Pancreas (tissue), 10 donors: ENCODE measurements around the gene EIF4G3. TPM values are rescaled to one million over a fixed set of nuclear protein-coding genes. Genes with fewer than 3 reads are reported as not detected.

Source experiments
- ATAC-seq, 4 donors: fragments of 200-7000 bp; cut with Tn5 transposase; one replicate each; pipeline versions ENCODE4 v1.8.0 to v1.9.1; 2020; ENCODE audit warnings: mild to moderate bottlenecking in 4 of 4, moderate library complexity in 4 of 4
- DNase-seq, 6 donors: peaks; one replicate each; pipeline ENCODE4 v3.0.0-alpha.2; 2020
- FAIRE-seq: peaks from 2 replicates; lab custom pipeline; 2012; peaks lifted over from hg19 to GRCh38; lab: Jason Lieb, UNC
- H3K27ac ChIP-seq, 4 donors: fragments of 200-600 bp; sonication (generic); 1 replicate in 3 of 4; 2 replicates in 1 of 4; pipeline versions ENCODE4 v1.5.0 to v1.8.0; 2020
- H3K27me3 ChIP-seq, 4 donors: fragments of 200-600 bp; one replicate each; pipeline ENCODE4 v1.8.0; 2021
- H3K36me3 ChIP-seq, 3 donors: fragments of 200-600 bp; sonication (generic) in 1 of 3; one replicate each; pipeline versions ENCODE4 v1.5.0 to v1.8.0; 2020 to 2021
- H3K4me1 ChIP-seq, 3 donors: fragments of 200-600 bp; one replicate each; pipeline ENCODE4 v1.8.0; 2021
- H3K4me3 ChIP-seq, 4 donors: fragments of 200-600 bp; sonication (generic) in 2 of 4; one replicate each; pipeline versions ENCODE4 v1.5.0 to v1.8.0; 2020 to 2021
- H3K9me3 ChIP-seq, 4 donors: fragments of 200-600 bp; one replicate each; pipeline ENCODE4 v1.8.0; 2021
- WGBS, 2 donors: extraction: QIAGEN DNeasy Blood & Tissue Kit; methylation state at CpG; one replicate each; pipeline ENCODE4 v1.1.7; 2013; 5-methylcytosine and 5-hydroxymethylcytosine counted together
- intact Hi-C, 3 donors: fragments of 100-400 bp; cut with DNase I; formaldehyde crosslinking; loops; one replicate each; pipeline versions ENCODE4 v1.11.1 to v1.14.2; 2022
- polyA plus RNA-seq, 2 donors: library from polyadenylated mRNA; stranded (reverse); fragments of 200-250 nt; gene quantifications; one replicate each; pipeline ENCODE4 v1.2.3, GENCODE V29; 2013
- total RNA-seq, 6 donors: library from RNA; stranded (reverse); fragmentation: NEBNext Ultra II Directional in 4 of 6; extraction: Animal tissue kit (Norgen Biotek cat#: 25700) in 4 of 6; gene quantifications; one replicate each; pipeline versions ENCODE4 v1.2.1 to v1.2.4, GENCODE V29; 2021 to 2023
- TF ChIP-seq, protein P1 (sequence below), 4 donors: fragments of 200-600 bp; sonication (generic) in 3 of 4; IDR thresholded peaks; one replicate each; pipeline versions ENCODE4 v1.5.0 to v1.8.0; 2021; ENCODE audit warnings: antibody characterized with exemption in 4 of 4
- donor health status: healthy with polysubstance abuse.
- donor health status: DM: no; HTN: no; CAD: no; lungs with moderate emphysema.
- donor health status: DM: no; HTN: no; CAD: no.
- donor health status: control.
- donor health status: control.
- donor health status: Bipolar disorder and iron deficiency.
- donor health status: DM: yes; HTN: yes; CAD: no.
- donor health status: DM: no; HTN: no; CAD: no.
- donor health status: DM: no; HTN: no; CAD: no.
- donor health status: DM: yes; HTN: yes; CAD: no.

EIF4G3 gene
- total and polyA plus RNA-seq, 8 donors, result 9.6 to 22.7 (median 13.8) TPM

GRCh38 chr1:20850021-20850420, 326.7 kb downstream of the EIF4G3 start:
- ATAC-seq (no peak), DNase-seq (no peak), FAIRE-seq (no peak)
- Histone ChIP-seq H3K27me3 (no peaks in the 10 kb centered on the region), H3K4me3 (no peak overlapping the region), H3K4me1 (peaks cover 0 to 12% (median 0%) of the 10 kb centered on the region in 3 donors), H3K27ac (no peak overlapping the region), H3K36me3 (peaks cover 0 to 14% (median 0%) of the 10 kb centered on the region in 3 donors), H3K9me3 (no peaks in the 10 kb centered on the region)
- 86 to 90% methylated on average over 3 of the region's 3 CpGs for WGBS, 2 donors
- intact Hi-C loops, result no loop called here
- TF ChIP-seq, protein P1, sequence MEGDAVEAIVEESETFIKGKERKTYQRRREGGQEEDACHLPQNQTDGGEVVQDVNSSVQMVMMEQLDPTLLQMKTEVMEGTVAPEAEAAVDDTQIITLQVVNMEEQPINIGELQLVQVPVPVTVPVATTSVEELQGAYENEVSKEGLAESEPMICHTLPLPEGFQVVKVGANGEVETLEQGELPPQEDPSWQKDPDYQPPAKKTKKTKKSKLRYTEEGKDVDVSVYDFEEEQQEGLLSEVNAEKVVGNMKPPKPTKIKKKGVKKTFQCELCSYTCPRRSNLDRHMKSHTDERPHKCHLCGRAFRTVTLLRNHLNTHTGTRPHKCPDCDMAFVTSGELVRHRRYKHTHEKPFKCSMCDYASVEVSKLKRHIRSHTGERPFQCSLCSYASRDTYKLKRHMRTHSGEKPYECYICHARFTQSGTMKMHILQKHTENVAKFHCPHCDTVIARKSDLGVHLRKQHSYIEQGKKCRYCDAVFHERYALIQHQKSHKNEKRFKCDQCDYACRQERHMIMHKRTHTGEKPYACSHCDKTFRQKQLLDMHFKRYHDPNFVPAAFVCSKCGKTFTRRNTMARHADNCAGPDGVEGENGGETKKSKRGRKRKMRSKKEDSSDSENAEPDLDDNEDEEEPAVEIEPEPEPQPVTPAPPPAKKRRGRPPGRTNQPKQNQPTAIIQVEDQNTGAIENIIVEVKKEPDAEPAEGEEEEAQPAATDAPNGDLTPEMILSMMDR (IDR thresholded peaks at IDR 0.05), result no peak

- DNase-seq (no peak), FAIRE-seq (no peak), ATAC-seq (no peak)
- peaks cover 0 to 12% (median 0%) of the 10 kb centered on the region in 3 donors for H3K4me1 ChIP-seq
- H3K36me3 ChIP-seq, result peaks cover 0 to 14% (median 3%) of the 10 kb centered on the region in 3 donors
- TF ChIP-seq, protein P1 (IDR thresholded peaks at IDR 0.05), result no peak
- H3K4me3 ChIP-seq, result no peak overlapping the region
- no peaks in the 10 kb centered on the region for H3K9me3 ChIP-seq
- intact Hi-C loops, result no loop called here
- no peaks in the 10 kb centered on the region for H3K27me3 ChIP-seq
- H3K27ac ChIP-seq, result no peak overlapping the region
- 69 to 71% methylated on average over 2 of the region's 2 CpGs for WGBS, 2 donors
Observed at GRCh38 chr1:20849100-20849499, 327.6 kb downstream of the EIF4G3 start.

GRCh38 chr1:20848162-20848561, 328.5 kb downstream of the EIF4G3 start:
- peak in 2 of 4 donors; percentile 23 to 51 for ATAC-seq
- peak overlapping the region in 2 of 4 donors; percentile 17 to 50 for H3K27ac ChIP-seq
- peaks cover 0 to 12% (median 0%) of the 10 kb centered on the region in 3 donors for H3K4me1 ChIP-seq
- WGBS, 2 donors, result 72 to 76% methylated on average over 1 of the region's 1 CpG
- H3K9me3 ChIP-seq, result no peaks in the 10 kb centered on the region
- peaks cover 0 to 10% (median 3%) of the 10 kb centered on the region in 3 donors for H3K36me3 ChIP-seq
- no peaks in the 10 kb centered on the region for H3K27me3 ChIP-seq
- H3K4me3 ChIP-seq, result no peak overlapping the region
- FAIRE-seq, result no peak
- intact Hi-C loops, result no loop called here
- TF ChIP-seq, protein P1 (IDR thresholded peaks at IDR 0.05), result no peak
- DNase-seq, result no peak

GRCh38 chr1:20847611-20848080, 329.1 kb downstream of the EIF4G3 start:
- peaks cover 0 to 6% (median 3%) of the 10 kb centered on the region in 3 donors for H3K36me3 ChIP-seq
- ATAC-seq, result peak in 2 of 4 donors; percentile 81 to 82
- H3K4me1 ChIP-seq, result peaks cover 0 to 12% (median 0%) of the 10 kb centered on the region in 3 donors
- DNase-seq, result no peak
- intact Hi-C loops, result no loop called here
- TF ChIP-seq, protein P1 (IDR thresholded peaks at IDR 0.05), result no peak
- 81 to 86% methylated on average over 4 of the region's 4 CpGs for WGBS, 2 donors
- peak overlapping the region in 2 of 4 donors; percentile 17 to 50 for H3K27ac ChIP-seq
- no peak for FAIRE-seq
- H3K9me3 ChIP-seq, result no peaks in the 10 kb centered on the region
- no peak overlapping the region for H3K4me3 ChIP-seq
- H3K27me3 ChIP-seq, result no peaks in the 10 kb centered on the region
